Neutrophil (primary cell): ENCODE results near the gene LRBA.

Experiments
- H3K27ac ChIP-seq: fragments of 200-600 bp; sonication (generic); 2 replicates; pipeline ENCODE4 v1.5.1; 2016; ENCODE audit warnings: mild to moderate bottlenecking, moderate library complexity
- H3K27me3 ChIP-seq: fragments of 200-600 bp; sonication (generic); 2 replicates; pipeline ENCODE4 v1.6.0; 2016; ENCODE audit warnings: mild to moderate bottlenecking
- H3K36me3 ChIP-seq: fragments of 200-600 bp; sonication (generic); 2 replicates; pipeline ENCODE4 v1.5.1; 2017
- H3K4me1 ChIP-seq, 2 experiments: fragments of 200-600 bp in 1 of 2; sonication (generic) in 1 of 2; 1 replicate in 1 of 2; 2 replicates in 1 of 2; pipeline versions ENCODE4 v1.5.1 to v1.6.1; 2013 to 2016; ENCODE audit warnings: low read depth in 1 of 2, low read length in 1 of 2, mild to moderate bottlenecking in 1 of 2, moderate library complexity in 1 of 2; ENCODE audit not compliant: control insufficient read depth in 1 of 2, insufficient read depth in 1 of 2
- H3K4me3 ChIP-seq, 2 experiments: fragments of 200-600 bp in 1 of 2; sonication (generic) in 1 of 2; 1 replicate in 1 of 2; 2 replicates in 1 of 2; pipeline ENCODE4 v1.5.1; 2013 to 2016; ENCODE audit warnings: low read depth in 1 of 2, low read length in 1 of 2, mild to moderate bottlenecking in 1 of 2, moderate library complexity in 1 of 2
- H3K9me3 ChIP-seq: fragments of 200-600 bp; sonication (generic); 2 replicates; pipeline ENCODE4 v1.5.1; 2016
- CTCF ChIP-seq: fragments of 200-600 bp; sonication (generic); IDR thresholded peaks from 2 replicates; pipeline ENCODE4 v1.5.1; 2016; ENCODE audit warnings: antibody characterized with exemption

Gene LRBA

GRCh38 chr4:151013491-151013890 is 1.6 kb downstream of the LRBA start:
- H3K4me1 ChIP-seq = peaks cover 18 to 29% of the 10 kb centered on the region in 2 experiments
- no peak overlapping the region for H3K27ac ChIP-seq

DNA sequence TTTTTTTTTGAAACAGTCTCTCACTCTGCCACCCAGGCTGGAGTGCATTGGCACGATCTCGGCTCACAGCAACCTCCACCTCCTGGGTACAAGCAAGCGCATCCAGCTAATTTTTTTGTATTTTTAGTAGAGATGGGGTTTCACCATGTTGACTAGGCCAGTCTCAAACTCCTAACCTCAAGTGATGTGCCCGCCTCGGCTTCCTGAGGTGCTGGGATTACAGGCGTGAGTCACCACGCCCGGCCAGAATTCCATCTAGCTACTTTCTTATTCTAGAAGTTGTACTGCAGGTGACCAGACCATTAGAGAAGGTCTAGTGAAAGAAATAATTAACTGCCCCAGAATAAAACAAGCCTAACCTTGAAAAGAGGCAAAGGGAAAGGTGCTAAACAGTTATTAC is 2.3 kb downstream of the LRBA start:
- no peak overlapping the region for H3K4me3 ChIP-seq
- H3K4me1 ChIP-seq = peaks cover 18 to 29% of the 10 kb centered on the region in 2 experiments
- H3K36me3 ChIP-seq = no peaks in the 10 kb centered on the region
- no peak overlapping the region for H3K27ac ChIP-seq
- TF ChIP-seq CTCF = no peak
- no peaks in the 10 kb centered on the region for H3K9me3 ChIP-seq
- peaks cover 6% of the 10 kb centered on the region for H3K27me3 ChIP-seq

More at GRCh38 chr4:151013491-151013890, 1.6 kb downstream of the LRBA start:
- no peak for TF ChIP-seq CTCF
- H3K9me3 ChIP-seq = no peaks in the 10 kb centered on the region
- H3K4me3 ChIP-seq = no peak overlapping the region
- H3K36me3 ChIP-seq = no peaks in the 10 kb centered on the region
- peaks cover 6% of the 10 kb centered on the region for H3K27me3 ChIP-seq

DNA sequence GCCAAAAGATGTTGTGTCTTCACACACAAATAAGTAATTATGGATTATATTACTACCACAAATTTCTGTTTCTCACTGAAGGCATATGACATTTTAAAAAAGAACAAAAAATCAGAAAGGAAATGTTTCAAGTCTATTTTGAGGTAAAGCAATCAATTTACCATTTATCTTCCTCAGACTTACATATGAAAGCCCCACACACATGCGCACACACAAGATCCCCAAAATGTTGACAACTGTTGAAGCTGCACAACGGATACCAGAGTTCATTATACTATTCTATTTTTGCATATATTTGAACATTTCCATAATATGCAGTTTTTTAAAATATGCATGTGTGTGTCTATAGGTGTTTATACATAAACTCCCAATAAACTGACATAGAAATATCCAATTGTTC is 2.7 kb downstream of the LRBA start:
- no peaks in the 10 kb centered on the region for H3K36me3 ChIP-seq
- no peak for TF ChIP-seq CTCF
- H3K27me3 ChIP-seq = peaks cover 6% of the 10 kb centered on the region
- H3K27ac ChIP-seq = no peak overlapping the region
- H3K4me3 ChIP-seq = no peak overlapping the region
- peaks cover 18 to 29% of the 10 kb centered on the region in 2 experiments for H3K4me1 ChIP-seq
- no peaks in the 10 kb centered on the region for H3K9me3 ChIP-seq

DNA sequence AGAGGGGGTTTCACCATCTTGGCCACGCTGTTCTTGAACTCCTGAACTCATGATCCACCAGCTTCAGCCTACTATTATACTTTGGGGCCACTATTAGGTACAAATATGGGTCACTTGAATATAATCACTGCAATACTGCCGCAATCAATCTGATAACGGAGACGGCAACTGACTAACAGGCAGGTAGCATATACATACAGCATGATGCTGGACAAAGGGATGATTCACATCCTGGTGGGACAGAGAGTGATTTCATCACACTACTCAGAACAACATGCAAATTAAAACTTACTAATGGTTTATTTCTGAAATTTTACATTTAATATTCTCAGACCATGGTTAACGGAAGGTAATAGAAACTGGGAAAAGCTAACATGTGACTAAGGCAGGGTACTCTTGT is 10.9 kb downstream of the LRBA start:
- Histone ChIP-seq H3K4me1 (no peaks in the 10 kb centered on the region), H3K4me3 (no peak overlapping the region), H3K27ac (no peak overlapping the region), H3K36me3 (no peaks in the 10 kb centered on the region), H3K9me3 (no peaks in the 10 kb centered on the region), H3K27me3 (no peaks in the 10 kb centered on the region)
- no peak for TF ChIP-seq CTCF

DNA sequence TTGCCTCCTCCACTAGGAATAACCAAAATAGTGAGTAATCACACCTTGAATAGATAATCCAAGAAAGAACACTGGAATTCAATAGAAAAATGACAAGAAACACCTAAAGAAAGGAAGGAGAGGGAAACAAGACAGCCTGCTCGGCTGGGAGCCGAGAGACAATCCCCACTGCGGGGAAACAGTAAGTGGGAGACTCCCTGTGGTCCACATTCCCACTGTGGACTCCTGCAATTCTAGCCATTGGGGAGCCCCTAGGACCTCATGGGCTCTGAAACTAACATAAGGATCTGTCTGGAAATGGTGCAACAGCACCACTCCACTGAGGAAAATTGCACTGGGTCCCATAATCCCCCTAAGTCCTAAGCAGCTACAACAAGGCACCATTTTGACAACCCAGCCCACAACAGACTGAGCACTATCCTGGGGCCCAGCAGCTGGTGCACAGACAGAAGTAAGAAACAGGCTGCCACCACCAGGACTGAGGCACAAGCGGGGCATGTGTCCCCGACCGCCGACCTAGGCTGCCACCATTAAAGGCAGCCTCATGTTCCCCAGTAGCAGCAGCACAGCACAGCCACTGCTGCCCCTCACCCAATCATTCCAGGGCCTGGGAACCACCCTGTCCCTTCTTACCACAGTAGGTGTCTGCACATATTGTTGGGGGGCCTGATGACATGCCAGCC is 14.2 kb downstream of the LRBA start:
- no peak for TF ChIP-seq CTCF
- Histone ChIP-seq H3K4me1 (no peaks in the 10 kb centered on the region), H3K36me3 (no peaks in the 10 kb centered on the region), H3K27ac (no peak overlapping the region), H3K27me3 (no peaks in the 10 kb centered on the region), H3K9me3 (no peaks in the 10 kb centered on the region), H3K4me3 (no peak overlapping the region)
